Stimulated activated CD8-positive, alpha-beta memory T cell treated with anti-CD3 and anti-CD28 coated beads, Interleukin-7, amount 100 ng/mL, for 4 hours (primary cell): ENCODE data around the gene DIP2C.
"Not testable (repeated sequence)": the region's sequence is repeated elsewhere in the genome, so short reads cannot be mapped to it uniquely, and the experiment has no call there.

Experiments used
- DNase-seq, 2 donors: peaks; one replicate each; pipeline ENCODE4 v3.0.0-alpha.2; 2020; ENCODE audit warnings: low read depth in 2 of 2

DIP2C gene

DNA sequence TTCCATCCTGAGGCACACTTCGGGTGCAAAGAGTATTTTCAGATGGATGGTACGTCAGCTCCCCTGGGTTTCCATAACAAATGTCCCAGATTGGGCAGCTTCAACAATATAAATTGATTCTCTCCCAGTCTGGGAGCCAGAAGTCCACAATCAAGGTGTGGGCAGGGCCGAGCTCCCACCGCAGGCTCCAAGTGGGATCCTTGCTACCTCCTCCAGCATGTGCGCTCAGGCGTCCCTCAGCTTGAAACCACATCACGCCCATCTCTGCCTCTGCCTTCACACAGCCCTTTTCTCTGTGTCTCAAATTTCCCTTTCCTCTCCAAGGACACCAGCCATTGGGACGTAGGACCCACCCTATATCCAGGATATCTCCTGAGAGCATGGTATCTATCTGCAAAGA is 153.5 kb downstream of the DIP2C start:
- DNase-seq = no peak

DNA sequence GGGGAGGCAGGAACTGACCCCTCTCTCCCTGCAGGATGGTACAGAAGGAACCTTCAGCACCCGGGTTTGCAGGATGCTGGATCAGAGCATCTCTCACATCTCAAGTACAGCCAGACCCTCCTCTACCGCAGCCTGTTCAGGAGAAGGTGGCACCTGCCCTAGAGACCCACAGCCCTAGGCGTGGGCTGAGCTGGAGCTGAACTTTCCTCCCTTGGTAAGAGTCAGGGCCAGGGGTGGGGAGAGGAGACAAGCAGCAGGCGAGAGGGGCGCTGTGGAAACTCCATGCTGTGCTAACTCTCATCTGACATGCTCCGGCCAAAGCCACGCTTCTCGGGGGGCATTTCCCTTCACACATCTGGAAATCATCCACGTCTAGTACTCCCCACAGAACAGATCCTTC is 154.4 kb downstream of the DIP2C start:
- DNase-seq = no peak

DNA sequence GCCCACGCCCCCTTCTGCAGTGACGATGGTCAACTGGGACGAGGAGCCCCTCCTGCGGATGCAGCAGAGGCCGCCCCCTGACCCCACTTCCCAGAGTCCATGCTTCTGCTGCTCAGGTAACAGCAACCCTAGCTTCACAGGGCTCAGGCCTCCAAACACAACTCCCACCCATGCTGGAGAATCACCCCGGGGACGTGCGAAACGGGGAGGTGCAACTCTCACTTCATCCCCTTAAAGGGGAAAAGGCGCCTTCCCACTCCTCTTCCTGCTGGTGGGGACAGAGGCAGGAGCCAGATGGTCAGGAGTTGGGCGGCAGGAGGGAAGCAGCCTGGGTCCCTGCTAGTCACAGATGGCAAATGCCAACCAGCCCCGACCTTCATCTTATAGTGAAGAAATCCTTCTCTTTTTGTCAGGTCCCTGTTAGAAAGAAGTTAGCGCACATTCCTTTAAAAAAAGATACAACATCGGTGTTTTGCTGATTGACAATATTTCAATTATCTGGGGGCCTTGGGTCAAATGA is 155.4 kb downstream of the DIP2C start:
- no peak for DNase-seq

DNA sequence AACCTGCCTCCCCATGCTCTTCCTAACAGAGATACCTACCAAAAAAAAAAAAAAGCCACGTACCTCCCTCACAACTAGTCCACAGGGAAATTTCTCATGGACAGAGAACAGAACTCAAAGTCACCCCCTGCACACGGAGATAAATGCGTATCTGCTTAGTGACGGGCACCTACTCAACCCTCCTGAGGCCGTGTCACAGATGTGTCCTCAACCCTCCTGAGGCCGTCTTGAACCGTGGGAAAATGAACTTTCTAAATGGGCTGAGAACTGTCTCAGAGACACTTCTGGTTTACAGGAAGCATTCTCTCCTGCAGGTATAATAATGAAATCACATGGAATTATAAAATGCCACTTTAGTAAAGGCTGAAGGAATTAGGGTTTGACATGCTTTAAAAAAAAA is 155.9 kb downstream of the DIP2C start:
- no peak for DNase-seq

DNA sequence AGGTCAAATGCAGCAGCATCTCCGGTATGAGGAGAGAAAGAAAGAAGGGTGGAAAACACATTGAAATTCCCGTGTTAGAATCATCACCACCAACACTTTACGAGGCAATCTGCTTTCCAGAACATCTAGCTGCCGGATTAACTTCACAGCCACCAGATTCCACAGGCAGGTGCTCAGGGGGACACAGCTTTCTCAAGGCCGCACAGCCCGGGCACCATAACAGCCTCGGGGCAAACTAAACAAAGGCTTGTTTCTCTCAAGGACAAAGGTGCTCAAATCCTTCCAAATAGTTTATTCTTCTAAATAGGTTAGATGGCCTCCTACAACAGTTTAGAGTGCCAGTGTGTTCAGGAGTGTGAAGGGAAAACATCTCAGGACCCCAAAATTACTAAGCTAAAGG is 156.3 kb downstream of the DIP2C start:
- no peak for DNase-seq

DNA sequence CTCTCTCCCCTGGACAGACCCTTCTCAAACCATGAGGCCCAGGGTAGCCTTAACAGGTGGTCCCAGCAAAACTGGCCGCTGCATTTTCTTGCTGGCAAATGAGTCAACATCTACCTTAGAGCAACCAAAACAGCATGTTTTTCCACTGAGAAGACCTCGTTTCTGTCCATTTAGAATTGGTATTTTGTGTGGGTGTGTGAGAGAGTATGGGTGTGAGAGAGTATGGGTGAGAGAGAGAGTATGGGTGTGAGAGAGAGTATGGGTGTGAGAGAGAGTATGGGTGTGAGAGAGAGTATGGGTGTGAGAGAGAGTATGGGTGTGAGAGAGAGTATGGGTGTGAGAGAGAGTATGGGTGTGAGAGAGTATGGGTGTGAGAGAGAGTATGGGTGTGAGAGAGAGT is 157.1 kb downstream of the DIP2C start:
- DNase-seq = not testable (repeated sequence)

DNA sequence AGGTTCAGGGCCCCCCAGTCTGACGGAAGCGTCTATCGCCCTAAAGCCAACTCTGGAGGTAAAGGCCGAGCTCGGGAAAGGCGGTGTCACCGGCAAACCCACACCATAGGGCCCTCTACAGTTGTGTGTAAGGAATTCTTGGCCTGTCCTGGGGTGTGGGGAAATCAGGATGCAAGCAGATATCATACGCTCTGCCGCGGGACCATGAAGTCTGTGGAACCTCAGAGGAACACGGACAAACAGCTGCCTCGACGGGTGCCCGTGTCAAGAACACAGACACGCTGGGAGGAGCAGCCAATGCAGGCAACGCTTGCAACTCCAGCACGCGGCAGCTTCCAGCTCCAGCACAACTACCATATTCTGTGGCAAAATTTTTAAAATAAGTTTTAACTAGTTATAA is 157.9 kb downstream of the DIP2C start:
- DNase-seq = no peak

DNA sequence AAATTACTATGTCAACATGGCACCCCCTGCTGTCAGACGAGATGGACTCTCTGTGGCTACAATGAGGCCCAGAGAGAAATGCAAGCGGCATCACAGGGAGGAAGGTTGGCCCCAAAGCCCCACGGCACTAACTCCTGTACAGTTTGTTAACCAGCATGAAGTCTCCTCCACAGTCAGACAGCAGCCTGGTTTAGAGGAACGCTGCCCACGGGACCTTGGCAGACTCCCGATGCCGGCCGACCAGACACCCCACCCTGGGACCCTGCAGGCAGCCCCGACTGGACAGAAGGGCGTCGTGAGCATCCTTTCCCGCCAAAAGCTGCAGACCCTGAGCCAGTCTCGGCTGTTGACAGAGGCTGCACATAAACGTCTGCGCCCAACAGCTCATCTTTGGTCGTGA is 158.8 kb downstream of the DIP2C start:
- no peak for DNase-seq

DNA sequence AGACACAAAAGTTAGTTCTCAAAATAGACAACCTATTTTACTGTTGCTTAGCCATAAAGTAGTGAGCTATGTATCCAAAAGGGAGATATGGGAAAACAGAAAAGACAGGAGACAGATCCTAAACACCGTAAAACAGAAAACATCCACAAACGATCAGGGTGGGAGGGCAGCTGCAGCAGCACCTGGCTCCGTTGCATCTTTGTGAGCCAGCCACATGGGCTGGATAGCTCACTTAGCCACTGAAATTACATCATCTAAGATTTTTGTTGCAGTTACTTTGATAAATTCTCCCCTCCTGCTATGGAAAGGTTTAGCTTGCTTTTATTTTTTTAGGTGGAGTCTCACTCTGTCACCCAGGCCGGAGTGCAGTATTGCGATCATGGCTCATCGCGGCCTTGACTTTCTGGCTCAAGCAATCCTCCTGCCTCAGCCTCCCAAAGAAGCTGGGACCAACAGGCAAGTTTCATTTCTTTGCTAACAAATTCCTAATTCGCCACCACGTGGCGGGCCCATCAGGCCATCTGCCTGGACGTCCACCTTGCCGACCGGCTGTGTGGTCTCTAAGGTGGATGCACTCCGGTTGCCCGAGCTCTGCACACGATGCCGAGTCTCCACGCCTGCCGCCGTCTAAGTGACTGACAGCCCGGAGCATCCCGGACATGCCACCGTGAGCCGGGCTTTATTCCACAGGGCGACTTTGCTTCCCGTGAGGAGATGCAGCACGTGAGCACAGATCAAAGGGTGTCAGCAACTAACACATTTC is 159.8 kb downstream of the DIP2C start:
- no peak for DNase-seq

DNA sequence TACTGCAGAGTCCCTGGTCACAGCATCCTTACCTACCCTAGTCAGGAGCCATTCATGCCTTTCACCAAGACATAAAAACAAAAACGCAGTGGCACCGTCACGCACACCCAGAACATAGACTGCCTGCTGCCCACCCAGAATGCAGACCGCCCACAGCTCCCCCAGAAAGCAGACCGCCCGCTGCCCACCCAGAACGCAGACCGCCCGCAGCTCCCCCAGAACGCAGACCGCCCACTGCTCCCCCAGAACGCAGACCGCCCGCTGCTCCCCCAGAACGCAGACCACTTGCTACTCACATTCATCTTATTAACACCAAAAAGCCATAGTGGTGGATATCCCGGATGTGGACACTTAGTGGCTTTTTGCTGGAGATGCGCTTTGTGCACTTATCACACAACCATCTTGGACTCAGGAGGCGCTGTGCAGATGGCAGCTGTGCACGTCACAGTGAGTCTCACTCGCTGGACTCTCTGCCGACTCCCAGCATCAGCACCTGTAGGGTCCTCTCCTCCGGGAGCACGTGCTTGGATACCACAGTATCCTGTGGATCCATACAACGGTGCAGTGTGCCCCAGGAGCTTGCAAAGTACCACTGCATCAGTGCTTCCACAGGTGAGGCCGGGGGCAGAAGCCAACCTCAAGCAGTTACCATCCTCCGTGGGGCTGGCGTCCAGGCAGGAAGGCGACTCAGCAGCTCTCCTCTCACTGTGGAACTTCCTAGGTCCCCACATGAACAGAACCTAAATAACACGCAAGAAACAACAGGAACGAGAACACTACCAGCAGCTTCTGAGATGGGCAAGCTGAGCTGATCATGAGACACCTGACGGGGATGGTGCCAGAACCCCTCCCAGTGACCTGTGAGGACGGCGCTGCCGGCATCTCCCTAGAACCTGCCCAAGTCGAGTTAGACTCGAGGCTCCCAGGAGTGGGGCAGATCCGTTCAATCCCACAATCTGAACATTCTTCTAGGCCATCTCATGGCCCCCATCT is 161.0 kb downstream of the DIP2C start:
- no peak for DNase-seq

DNA sequence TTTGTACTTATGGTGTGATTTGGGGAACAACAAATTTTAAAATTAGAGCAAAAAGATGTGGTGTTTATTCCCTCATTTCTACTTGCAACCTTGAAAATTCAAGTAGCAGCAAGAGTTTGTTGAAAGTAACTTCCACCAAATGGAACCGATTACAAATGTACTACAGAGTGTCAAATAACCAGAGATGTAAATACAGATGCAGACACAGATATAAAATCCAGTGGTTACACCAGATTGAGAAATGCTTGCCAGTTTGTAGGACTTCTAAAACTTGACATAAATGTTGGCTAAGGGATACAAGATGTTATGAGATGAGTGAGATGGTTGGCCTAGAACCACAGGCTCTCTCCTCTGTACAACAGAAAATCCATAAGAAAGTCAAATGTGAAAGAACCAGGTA is 162.1 kb downstream of the DIP2C start:
- DNase-seq = no peak

DNA sequence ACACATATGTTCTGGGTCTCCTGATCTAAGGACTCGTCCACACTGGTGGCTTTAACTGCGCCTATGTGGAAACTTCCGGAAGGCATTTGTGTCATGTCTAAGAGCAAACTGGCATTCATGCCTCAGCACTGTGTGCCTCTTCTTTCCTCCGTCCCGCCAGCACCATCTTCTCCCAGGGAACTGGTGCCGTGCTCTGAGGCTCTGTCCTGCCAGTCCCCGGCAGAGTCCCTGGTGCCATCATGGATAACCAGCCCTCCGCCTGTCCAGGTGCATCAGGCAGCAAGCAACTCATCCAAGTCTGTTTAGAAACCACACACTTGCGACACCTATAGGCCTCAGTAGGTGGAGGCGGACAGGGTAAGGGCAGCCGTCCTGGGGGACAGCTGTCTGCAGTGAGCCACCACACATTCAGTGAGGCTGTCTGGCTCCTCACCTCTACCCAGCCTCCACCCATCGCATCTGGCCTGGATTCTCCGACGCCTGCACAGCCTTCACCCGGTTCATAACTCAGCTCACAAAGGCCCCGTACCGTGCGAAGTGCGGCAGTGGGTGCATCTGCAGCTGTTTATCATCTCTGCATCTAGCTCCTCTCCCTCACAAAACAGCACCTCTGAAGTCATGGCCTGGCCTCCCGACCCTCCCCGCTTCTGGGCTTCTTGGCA is 162.7 kb downstream of the DIP2C start:
- no peak for DNase-seq

DNA sequence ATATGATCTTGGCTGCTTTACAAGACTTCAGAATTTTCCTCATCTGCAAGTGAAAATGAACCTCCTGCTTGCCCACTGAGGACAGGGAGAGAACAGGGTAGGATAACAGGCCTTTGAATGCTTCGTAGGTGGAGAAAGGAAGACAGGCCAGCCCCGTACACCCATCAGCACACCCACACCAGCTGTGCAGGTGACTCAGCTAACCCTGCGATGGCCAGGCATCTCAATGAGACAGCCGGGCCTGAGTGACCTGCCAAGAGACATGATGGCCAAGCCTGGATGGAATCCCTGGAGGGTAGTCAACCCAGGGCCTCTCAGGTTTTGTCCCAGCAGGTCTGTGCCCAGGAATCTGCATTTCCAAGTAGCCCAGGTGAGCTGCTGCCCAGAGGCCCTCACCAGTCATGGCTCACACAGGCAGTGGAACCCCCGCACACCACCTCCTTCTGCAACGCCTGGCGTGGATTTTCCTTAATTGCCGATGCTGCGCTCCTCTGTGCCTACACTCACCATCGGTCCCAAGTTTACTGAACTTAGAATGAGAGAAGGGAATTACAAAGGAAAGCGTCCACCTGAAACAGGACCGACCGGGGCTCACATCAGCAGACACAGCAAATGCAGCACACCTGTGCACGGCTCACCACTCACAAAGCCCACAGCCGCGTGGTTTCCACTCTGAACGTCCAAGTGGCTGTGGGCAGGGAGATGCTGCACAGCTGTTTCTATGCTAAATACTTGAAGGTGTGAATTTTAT is 163.7 kb downstream of the DIP2C start:
- no peak for DNase-seq

DNA sequence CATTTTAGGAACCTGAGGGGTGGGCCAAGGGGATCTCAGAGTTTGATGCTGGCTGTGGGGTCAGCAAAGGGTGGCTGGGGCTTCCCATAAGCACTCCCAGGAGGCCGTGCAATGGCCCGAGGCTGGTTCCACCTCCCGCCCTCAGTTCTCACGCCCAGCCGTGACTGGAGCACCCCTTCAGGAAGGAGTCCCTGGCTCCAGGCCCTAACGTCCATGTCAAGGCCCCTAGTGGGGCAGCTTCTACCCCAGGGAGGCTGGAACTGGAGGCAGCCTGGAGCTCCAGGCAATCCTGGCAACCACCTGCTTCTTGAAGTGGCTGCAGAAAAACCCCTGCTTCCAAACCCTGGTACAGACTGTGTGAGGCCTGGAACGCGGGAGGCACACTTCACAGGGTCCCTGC is 165.5 kb downstream of the DIP2C start:
- DNase-seq = no peak

DNA sequence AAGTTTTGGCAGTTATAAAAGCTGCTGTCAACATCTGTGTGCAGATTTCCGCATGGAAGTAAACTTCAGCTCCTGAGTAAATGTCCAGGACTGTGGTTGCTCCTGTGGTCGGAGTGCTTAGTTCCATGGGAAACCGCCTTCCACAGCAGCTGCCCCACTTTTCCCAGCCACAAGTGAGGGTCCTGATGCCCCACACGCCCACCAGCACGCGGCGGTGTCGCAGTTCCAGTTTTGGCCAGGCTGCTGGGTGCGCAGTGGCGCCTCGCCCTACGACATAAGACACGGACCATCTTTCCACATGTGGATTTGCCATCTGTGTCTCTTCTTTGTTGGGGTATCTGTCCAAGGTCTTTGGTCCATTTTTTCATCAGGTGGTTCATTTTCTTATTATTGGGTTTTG is 167.1 kb downstream of the DIP2C start:
- no peak for DNase-seq

DNA sequence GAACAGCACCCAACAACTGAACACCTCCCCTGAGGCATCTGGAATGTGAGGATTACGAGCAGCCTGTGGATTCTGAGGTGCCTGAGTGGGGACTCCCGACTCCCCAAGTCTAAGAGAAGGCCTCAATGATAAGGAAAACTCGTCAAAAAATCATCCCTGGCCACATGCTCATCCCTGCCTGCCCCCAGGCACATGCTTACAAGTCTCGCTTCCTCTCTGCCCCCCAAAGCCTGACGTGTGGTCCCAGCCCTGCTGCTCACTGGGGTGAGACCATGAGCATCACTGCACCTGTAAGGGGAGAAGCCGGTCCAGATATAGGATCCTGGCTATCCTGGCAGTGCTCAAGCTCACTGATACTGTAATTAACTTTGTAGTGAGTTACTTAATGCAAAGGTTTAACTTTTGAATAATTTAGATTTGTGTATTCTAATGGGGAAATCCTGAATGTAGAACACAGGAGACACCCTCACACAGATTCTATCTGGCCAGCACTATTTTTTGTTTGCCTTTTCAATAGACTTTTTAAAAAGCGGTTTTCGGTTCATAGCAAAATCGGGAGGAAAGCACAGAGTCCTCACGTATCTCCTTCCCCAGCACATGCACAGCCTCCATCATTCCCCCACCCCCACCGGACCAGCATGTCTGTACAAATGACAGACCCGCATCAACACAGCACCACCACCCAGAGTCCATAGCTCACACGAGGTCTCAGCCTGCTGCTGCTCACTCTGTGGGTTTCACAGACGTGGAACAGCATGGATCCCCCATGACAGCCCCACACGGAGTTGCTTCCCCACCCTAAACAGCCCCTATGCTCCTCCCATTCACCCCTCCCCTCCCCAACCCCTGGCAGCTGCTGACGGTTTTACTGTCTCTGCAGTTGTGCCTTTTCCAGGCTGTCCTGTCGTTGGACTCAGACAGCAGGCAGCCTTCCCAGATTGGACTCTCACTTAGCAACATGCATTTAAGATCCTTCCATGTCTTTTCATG is 167.9 kb downstream of the DIP2C start:
- DNase-seq = no peak

DNA sequence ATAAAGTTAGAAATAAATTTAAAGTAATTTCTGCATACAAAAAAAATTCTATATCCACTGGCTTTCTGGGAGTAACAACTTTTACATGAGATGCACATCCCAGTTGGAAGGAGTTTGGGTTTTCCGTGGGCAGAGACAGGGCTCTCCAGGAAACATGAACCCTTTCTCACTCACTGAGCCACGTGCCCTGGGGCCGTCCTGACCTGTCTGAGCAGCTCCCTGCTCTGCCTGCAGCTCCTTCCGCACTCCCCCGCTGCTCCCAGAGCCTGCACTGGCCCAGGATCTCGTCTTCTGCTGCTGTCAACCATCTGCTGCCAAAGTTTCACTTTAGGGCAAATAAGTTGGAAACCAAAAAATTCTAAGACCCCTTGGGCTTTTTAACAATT is 169.1 kb downstream of the DIP2C start:
- no peak for DNase-seq

DNA sequence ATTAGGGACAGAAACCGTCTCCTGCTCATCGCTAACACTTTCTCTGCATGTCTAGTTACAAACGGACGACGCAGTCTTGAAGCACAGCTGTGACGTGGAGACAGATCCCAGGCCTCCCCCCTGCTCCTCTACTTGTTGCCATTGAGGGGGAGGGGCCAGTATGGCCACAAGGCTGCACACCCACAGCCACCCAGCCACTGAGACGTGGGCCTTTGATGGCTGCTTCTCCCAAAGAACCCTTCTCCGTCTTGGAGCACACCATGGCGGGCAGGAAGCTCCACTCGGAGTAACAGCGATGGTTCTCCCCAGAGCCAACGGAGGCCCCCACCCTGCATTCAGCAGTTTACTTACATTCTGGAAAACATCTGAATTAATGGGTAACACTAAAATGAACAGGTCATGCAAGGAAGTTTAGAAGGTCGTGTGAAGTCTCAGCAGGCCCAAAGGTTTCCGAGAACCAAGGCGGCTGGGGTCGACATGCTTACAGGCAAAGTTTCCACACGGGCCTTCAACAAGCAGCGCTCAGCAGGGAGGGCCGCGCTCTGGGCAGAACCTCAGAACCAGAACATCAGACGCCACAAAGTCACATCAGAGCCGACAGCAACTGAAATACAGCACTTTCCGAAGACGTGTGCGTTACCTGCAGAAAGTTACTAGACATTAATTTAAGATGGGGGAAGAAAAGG is 169.6 kb downstream of the DIP2C start:
- DNase-seq = no peak

DNA sequence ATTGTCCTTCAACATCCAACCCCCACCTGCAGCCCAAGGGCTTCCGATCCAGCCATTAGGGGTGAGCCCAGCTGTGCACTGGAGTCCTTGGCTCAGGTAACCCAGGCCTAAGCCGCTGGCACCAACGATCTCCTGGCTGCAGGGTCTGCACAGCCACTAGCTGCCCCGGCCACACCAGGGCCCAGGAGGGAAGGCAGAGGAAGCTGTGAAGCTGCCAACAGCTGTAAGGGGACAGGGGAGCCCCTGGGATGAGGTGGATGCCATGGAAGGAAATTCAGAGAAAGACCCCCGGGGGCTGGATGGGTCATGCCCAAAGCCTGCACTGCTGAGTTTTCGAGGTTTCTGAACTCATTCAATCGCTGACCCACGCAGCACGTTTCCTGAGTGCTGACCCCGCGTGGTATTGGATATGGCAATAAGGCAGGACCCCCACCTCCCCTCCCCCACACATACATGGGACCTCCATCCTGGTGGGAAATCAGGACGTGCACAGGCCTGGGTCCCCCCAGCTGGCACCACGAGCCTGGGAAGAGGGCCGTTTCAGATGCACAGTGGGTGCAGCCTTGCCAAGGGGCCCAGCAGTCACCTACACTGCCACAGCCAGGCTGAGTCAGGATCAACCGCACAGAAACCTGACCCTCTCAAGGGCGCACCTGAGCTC is 170.3 kb downstream of the DIP2C start:
- DNase-seq = no peak
